Activated T-cell treated with anti-CD3 and anti-CD28 coated beads, Interleukin-2, amount 50 U/mL, for 72 hours (primary cell): ENCODE measurements around the gene CRABP1. TPM values are rescaled to one million over a fixed set of nuclear protein-coding genes. Genes with fewer than 3 reads are reported as not detected.
A peak's percentile ranks its signal among the peaks of the same experiment; 100 is the strongest.

Source experiments
- ATAC-seq, 2 donors: fragments of 150-1000 bp; cut with Tn5 transposase; replicated peaks in 1 of 2; 2 replicates each; pipeline ENCODE4 v1.10.0; 2021; ENCODE audit warnings: moderate library complexity in 2 of 2, mild to moderate bottlenecking in 1 of 2
- DNase-seq, 2 donors: peaks; one replicate each; pipeline ENCODE4 v3.0.0; 2021 to 2022; ENCODE audit warnings: mixed read lengths in 1 of 2
- H3K27ac Mint-ChIP-seq: one replicate; pipeline ENCODE4 v1.8.0; 2022; ENCODE audit warnings: mild to moderate bottlenecking, moderate library complexity, mixed read lengths
- H3K27me3 Mint-ChIP-seq: one replicate; pipeline ENCODE4 v1.8.0; 2022; ENCODE audit warnings: low read depth, mixed read lengths
- H3K36me3 Mint-ChIP-seq, 2 donors: one replicate each; pipeline ENCODE4 v1.8.0; 2022; ENCODE audit warnings: mixed read lengths in 2 of 2, mild to moderate bottlenecking in 1 of 2; ENCODE audit not compliant: insufficient read depth in 2 of 2
- H3K4me1 Mint-ChIP-seq: one replicate; pipeline ENCODE4 v1.8.0; 2022; ENCODE audit warnings: low read depth, mixed read lengths
- H3K4me3 Mint-ChIP-seq, 2 donors: one replicate each; pipeline ENCODE4 v1.8.0; 2022; ENCODE audit warnings: mild to moderate bottlenecking in 2 of 2, mixed read lengths in 2 of 2, moderate library complexity in 2 of 2
- H3K9me3 Mint-ChIP-seq, 2 donors: one replicate each; pipeline ENCODE4 v1.8.0; 2022; ENCODE audit warnings: mixed read lengths in 2 of 2
- total RNA-seq, 2 donors: library from RNA; stranded (reverse); gene quantifications; one replicate each; pipeline ENCODE4 v1.2.3, GENCODE V29; 2022

CRABP1 gene
- total RNA-seq, 2 donors from 2014 or later, result 0.65 TPM; not detected in 1

- Mint-ChIP-seq H3K27me3 (peaks cover 18% of the 10 kb centered on the region), H3K36me3 (no peaks in the 10 kb centered on the region), H3K27ac (no peak overlapping the region), H3K4me3 (no peak overlapping the region), H3K9me3 (no peaks in the 10 kb centered on the region), H3K4me1 (no peaks in the 10 kb centered on the region)
- peak; percentile 73 to 76 for DNase-seq
- ATAC-seq, result peak; percentile 89 to 93
Measured at GRCh38 chr15:78308422-78309032, 31.6 kb upstream of the CRABP1 start.

DNA sequence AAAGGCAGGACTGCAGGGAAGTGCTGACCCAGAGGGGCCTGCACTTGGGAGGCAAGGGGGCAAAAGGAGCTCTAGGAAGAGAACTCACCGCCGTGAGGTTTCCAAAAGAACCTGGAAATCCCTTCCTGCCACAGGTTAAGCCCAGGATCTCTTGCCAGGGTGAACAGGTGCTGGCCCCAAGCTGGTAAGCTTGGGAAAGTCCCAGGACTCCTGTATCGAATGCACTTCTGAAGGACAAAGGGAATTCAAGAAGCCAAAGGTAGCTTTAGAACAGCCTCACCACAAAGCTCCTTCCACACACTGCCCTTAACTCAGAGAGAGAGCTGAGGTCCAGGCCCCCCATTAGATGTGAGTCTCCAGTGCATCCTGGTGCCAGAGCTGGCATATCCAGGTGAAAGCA lies 28.9 kb upstream of the CRABP1 start:
- H3K9me3 Mint-ChIP-seq, result no peaks in the 10 kb centered on the region
- H3K4me1 Mint-ChIP-seq, result no peaks in the 10 kb centered on the region
- DNase-seq (no peak), ATAC-seq (no peak)
- no peak overlapping the region for H3K27ac Mint-ChIP-seq
- H3K27me3 Mint-ChIP-seq, result peaks cover 13% of the 10 kb centered on the region
- H3K36me3 Mint-ChIP-seq, result no peaks in the 10 kb centered on the region
- H3K4me3 Mint-ChIP-seq, result no peak overlapping the region

GRCh38 chr15:78312536-78312935 lies 27.6 kb upstream of the CRABP1 start:
- Mint-ChIP-seq H3K4me3 (no peak overlapping the region), H3K27me3 (peaks cover 13% of the 10 kb centered on the region), H3K27ac (no peak overlapping the region), H3K36me3 (no peaks in the 10 kb centered on the region), H3K4me1 (no peaks in the 10 kb centered on the region), H3K9me3 (no peaks in the 10 kb centered on the region)
- no peak for DNase-seq
- no peak for ATAC-seq

- H3K4me1 Mint-ChIP-seq, result no peaks in the 10 kb centered on the region
- ATAC-seq, result no peak
- no peaks in the 10 kb centered on the region for H3K36me3 Mint-ChIP-seq
- no peaks in the 10 kb centered on the region for H3K9me3 Mint-ChIP-seq
- no peak overlapping the region for H3K4me3 Mint-ChIP-seq
- no peak overlapping the region for H3K27ac Mint-ChIP-seq
- peaks cover 11% of the 10 kb centered on the region for H3K27me3 Mint-ChIP-seq
- no peak for DNase-seq
Measured at GRCh38 chr15:78312957-78313356, 27.2 kb upstream of the CRABP1 start.

GRCh38 chr15:78313383-78313782 lies 26.8 kb upstream of the CRABP1 start:
- no peak for ATAC-seq
- Mint-ChIP-seq H3K27me3 (peaks cover 8% of the 10 kb centered on the region), H3K36me3 (no peaks in the 10 kb centered on the region), H3K9me3 (no peaks in the 10 kb centered on the region), H3K27ac (no peak overlapping the region), H3K4me3 (no peak overlapping the region), H3K4me1 (no peaks in the 10 kb centered on the region)
- no peak for DNase-seq

- H3K4me3 Mint-ChIP-seq, result no peak overlapping the region
Measured at GRCh38 chr15:78314181-78314581, 26.0 kb upstream of the CRABP1 start.

GRCh38 chr15:78315686-78316282 lies 24.4 kb upstream of the CRABP1 start:
- no peak for ATAC-seq
- H3K9me3 Mint-ChIP-seq, result no peaks in the 10 kb centered on the region
- no peak for DNase-seq
- H3K36me3 Mint-ChIP-seq, result no peaks in the 10 kb centered on the region
- H3K4me3 Mint-ChIP-seq, result no peak overlapping the region
- H3K27me3 Mint-ChIP-seq, result no peaks in the 10 kb centered on the region
- H3K27ac Mint-ChIP-seq, result no peak overlapping the region
- no peaks in the 10 kb centered on the region for H3K4me1 Mint-ChIP-seq

More at GRCh38 chr15:78314181-78314581, 26.0 kb upstream of the CRABP1 start:
- Mint-ChIP-seq H3K27me3 (peaks cover 5% of the 10 kb centered on the region), H3K4me1 (no peaks in the 10 kb centered on the region), H3K36me3 (no peaks in the 10 kb centered on the region), H3K27ac (no peak overlapping the region), H3K9me3 (no peaks in the 10 kb centered on the region)
- no peak for ATAC-seq
- DNase-seq, result no peak

GRCh38 chr15:78316283-78317083 lies 23.7 kb upstream of the CRABP1 start:
- H3K4me1 Mint-ChIP-seq, result no peaks in the 10 kb centered on the region
- no peak for ATAC-seq
- no peak overlapping the region for H3K4me3 Mint-ChIP-seq
- no peak for DNase-seq
- no peaks in the 10 kb centered on the region for H3K36me3 Mint-ChIP-seq
- H3K27ac Mint-ChIP-seq, result no peak overlapping the region
- H3K9me3 Mint-ChIP-seq, result no peaks in the 10 kb centered on the region
- H3K27me3 Mint-ChIP-seq, result no peaks in the 10 kb centered on the region

DNA sequence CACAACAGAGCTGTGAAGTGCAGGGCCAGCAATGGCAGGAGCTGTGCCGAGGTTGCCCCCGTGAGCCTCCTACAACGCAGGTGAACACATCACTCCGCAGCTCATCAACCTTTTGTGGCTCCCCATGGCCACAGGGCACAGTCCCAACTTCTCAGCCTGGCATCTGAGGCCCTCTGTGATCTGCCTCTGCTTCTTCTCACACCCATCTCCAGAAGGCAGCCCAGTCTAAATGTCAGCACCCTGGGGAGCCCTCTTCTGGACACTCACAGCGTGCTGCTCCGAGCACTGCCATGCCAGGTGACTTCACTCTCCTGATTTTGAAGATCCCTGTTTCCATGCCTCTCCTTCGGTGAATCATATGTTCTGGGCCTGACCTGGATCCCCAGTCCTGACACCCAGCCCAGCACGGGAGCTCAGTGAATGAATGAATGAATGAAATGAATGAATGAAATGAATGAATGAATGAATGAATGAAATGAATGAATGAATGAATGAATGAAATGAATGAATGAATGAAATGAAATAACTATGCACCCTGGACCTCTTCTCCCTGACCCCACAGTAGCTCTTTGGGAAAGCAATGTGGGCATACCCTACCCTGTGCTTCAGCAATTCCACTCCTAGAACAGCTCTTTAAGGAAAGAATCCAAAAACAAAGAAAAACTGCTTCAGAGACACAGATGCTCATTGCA lies 22.9 kb upstream of the CRABP1 start:
- no peak for DNase-seq
- no peaks in the 10 kb centered on the region for H3K9me3 Mint-ChIP-seq
- no peak overlapping the region for H3K4me3 Mint-ChIP-seq
- H3K4me1 Mint-ChIP-seq, result no peaks in the 10 kb centered on the region
- H3K27ac Mint-ChIP-seq, result no peak overlapping the region
- no peak for ATAC-seq
- H3K36me3 Mint-ChIP-seq, result no peaks in the 10 kb centered on the region
- H3K27me3 Mint-ChIP-seq, result no peaks in the 10 kb centered on the region

- no peaks in the 10 kb centered on the region for H3K4me1 Mint-ChIP-seq
- no peak overlapping the region for H3K4me3 Mint-ChIP-seq
- no peaks in the 10 kb centered on the region for H3K27me3 Mint-ChIP-seq
- DNase-seq, result no peak
- no peaks in the 10 kb centered on the region for H3K9me3 Mint-ChIP-seq
- no peak for ATAC-seq
- no peaks in the 10 kb centered on the region for H3K36me3 Mint-ChIP-seq
- no peak overlapping the region for H3K27ac Mint-ChIP-seq
Measured at GRCh38 chr15:78319588-78319987, 20.6 kb upstream of the CRABP1 start.

- Mint-ChIP-seq H3K27me3 (no peaks in the 10 kb centered on the region), H3K4me1 (no peaks in the 10 kb centered on the region), H3K4me3 (no peak overlapping the region), H3K36me3 (no peaks in the 10 kb centered on the region), H3K9me3 (no peaks in the 10 kb centered on the region), H3K27ac (no peak overlapping the region)
- ATAC-seq, result no peak
- DNase-seq, result no peak
Measured at GRCh38 chr15:78320183-78320582, 20.0 kb upstream of the CRABP1 start.

DNA sequence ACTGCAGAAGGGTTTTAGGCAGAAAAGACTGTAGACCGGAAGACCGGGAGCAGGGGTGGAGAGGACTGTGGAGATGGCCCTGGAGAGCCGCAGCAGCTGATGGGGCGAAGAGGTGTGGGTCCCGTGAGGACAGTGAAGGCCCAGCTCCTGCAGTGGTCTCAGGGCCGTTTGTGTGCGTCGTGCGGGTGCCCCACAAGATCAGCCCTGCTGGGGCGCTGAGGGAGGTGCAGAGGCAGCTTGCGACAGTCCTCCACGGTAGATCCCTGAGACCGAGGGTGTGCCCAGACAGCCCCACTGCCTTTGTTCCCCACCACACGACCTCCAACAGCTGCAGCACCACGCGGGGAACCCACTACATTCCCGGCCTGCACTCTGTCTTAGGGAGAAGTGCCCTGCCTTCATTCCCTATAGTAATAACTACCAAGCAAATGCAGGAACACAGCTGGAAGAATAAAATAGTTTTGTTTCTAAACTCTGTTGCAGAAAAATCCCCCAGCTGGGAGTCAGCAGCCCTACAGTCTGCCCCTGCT lies 19.0 kb upstream of the CRABP1 start:
- Mint-ChIP-seq H3K36me3 (no peaks in the 10 kb centered on the region), H3K4me1 (no peaks in the 10 kb centered on the region), H3K27ac (no peak overlapping the region), H3K27me3 (no peaks in the 10 kb centered on the region), H3K4me3 (no peak overlapping the region), H3K9me3 (no peaks in the 10 kb centered on the region)
- no peak for DNase-seq
- no peak for ATAC-seq

- H3K27me3 Mint-ChIP-seq, result no peaks in the 10 kb centered on the region
- H3K4me1 Mint-ChIP-seq, result no peaks in the 10 kb centered on the region
- DNase-seq (no peak), ATAC-seq (no peak)
- H3K9me3 Mint-ChIP-seq, result no peaks in the 10 kb centered on the region
- no peak overlapping the region for H3K4me3 Mint-ChIP-seq
- H3K27ac Mint-ChIP-seq, result no peak overlapping the region
- H3K36me3 Mint-ChIP-seq, result no peaks in the 10 kb centered on the region
Measured at GRCh38 chr15:78321786-78322185, 18.4 kb upstream of the CRABP1 start.
